GM12864 (cell line): ENCODE results near the gene SCN3B.

Experiments
- DNase-seq: peaks from one replicate; pipeline ENCODE4 v3.0.0-alpha.2; 2011; ENCODE audit warnings: low read depth
- H3K4me3 ChIP-seq: 2 replicates; pipeline ENCODE4 v1.5.1; 2011; ENCODE audit warnings: mild to moderate bottlenecking, low read depth, low read length, control low read depth
- TF ChIP-seq, protein P1 (sequence below): IDR thresholded peaks from 2 replicates; pipeline ENCODE4 v1.5.1; 2011; ENCODE audit warnings: low read depth, mild to moderate bottlenecking, moderate library complexity, low read length, control low read depth, inconsistent platforms; ENCODE audit errors: missing control alignments

SCN3B gene

DNA sequence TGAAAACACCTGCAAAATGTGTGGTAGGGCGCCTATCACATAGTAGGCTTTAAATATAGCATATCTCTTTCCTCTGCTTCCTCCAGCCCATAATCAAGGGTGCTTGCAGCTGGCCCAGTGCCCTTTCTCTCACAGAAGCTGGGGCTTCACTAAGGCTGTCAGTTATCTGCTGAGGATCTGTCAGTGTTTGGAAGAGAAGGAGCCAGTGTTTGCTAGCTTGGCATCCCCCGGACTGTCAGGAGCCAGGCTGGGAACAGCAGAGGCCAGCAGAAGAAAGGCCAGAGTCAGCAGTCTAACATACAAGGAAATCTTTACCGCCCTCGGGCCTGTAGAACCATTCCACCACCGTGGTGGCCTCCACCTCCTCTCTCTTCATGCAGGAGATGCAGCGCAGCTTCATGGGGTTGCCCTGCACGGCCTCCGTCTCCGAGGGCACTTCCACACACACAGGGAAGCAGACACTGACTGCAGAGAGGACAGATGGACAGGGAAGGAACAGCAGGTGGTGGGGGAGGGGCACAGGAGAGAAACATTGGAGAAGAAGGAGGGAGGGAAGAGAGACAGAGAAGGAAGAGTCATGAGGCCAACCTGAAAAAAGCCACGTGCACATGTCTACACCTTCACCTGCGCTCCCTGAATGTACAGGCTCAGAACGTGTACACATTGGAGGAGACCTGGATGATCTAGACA is 9.0 kb downstream of the SCN3B start:
- DNase-seq, result no peak
- H3K4me3 ChIP-seq, result no peak overlapping the region
- TF ChIP-seq, protein P1, sequence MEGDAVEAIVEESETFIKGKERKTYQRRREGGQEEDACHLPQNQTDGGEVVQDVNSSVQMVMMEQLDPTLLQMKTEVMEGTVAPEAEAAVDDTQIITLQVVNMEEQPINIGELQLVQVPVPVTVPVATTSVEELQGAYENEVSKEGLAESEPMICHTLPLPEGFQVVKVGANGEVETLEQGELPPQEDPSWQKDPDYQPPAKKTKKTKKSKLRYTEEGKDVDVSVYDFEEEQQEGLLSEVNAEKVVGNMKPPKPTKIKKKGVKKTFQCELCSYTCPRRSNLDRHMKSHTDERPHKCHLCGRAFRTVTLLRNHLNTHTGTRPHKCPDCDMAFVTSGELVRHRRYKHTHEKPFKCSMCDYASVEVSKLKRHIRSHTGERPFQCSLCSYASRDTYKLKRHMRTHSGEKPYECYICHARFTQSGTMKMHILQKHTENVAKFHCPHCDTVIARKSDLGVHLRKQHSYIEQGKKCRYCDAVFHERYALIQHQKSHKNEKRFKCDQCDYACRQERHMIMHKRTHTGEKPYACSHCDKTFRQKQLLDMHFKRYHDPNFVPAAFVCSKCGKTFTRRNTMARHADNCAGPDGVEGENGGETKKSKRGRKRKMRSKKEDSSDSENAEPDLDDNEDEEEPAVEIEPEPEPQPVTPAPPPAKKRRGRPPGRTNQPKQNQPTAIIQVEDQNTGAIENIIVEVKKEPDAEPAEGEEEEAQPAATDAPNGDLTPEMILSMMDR, result no peak

DNA sequence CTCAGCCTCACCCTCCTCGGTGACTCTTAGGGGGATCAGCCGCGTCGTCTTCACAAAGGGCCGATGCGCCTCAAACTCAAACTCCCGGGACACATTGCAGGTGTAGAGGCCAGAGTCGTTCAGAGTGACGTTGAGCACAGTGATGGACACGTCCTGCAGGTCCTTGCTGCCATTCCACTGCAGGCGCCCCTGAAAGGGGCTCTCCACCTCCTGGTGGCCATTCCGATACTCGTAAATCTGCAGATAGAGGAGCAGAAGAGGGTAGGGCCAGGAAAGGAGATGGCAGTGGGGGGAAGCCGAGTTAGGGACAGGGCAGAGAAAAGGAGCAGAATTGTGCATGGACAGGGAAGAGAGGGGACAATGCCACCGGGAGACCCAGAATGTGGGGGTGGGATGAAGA is 12.0 kb downstream of the SCN3B start:
- no peak overlapping the region for H3K4me3 ChIP-seq
- no peak for DNase-seq
- TF ChIP-seq, protein P1, result no peak

DNA sequence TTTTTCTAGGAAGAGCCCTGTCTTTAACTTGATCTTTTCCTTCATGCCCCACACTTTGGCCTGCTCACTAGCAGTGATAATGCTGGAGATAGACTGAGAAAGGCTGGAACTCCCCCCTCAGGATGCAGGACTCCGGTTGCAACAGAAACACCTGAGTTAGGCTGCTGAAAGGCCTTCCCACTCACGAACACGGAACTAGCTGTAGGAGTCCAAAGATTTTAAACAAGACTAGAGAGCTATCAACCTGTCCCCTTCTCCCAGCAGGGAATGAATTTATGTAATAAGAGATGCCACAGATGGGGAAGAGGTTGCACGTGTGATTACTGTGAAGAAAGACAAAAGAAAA is 13.0 kb downstream of the SCN3B start:
- DNase-seq, result no peak
- TF ChIP-seq, protein P1, result no peak
- no peak overlapping the region for H3K4me3 ChIP-seq

DNA sequence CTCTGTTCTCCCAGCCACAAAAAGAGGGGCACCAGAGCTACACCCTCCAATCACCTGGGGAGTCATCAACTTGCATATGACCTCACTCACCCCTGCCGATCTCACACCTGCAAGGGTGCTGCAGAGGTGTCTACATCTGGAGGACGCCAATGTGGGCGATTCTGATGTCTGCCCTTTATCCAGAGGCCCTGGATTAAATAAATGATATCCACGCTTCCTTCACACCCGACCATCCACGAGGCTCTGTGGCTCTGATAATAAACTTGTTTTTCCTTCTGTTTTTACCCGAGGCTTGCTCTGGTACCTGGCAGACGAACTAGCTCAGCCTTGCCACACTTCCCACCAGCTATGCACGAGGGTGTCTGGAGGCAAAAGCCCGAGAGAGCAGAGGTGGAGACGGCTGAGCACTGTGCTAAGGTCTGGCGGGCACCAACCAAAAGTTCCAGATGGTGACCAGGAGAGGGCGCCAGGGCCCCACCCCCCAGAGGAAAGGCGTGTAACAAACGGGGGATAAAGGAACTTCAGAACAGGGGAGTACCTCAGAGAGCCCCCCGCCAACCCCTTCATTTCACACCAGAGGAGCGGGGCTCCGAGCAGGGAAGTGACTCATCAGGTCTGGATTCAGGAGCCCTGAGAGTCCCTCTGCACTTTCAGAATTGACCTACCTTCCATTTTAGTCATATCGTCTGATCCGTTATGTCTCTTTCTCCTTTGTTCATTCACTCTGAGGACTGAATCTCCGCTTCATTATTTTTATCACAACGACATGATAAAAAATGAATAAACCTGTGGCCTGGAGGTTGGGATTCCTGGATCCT is 13.5 kb downstream of the SCN3B start:
- TF ChIP-seq, protein P1, result peak; percentile 89
- no peak overlapping the region for H3K4me3 ChIP-seq
- DNase-seq, result no peak

DNA sequence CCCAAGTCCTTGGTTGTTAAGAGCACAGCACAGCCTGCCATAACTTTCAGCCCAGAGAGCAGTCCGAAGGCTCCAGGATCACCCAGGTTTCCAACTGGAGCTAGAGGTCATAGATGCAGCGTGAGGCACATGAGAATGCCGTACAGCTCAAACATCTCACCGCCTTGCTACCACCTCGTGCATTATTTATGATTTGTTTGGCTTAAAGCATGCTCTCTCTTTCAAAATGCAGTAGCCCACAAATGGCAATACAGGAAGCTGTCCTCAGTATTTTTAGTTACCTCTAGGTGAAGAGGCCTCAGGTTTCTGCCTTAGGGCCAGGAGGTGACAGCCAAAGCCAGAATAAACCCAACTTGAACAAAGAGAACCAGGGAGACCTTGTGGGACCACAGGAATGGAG is 14.4 kb downstream of the SCN3B start:
- no peak overlapping the region for H3K4me3 ChIP-seq
- DNase-seq, result no peak
- TF ChIP-seq, protein P1, result no peak

DNA sequence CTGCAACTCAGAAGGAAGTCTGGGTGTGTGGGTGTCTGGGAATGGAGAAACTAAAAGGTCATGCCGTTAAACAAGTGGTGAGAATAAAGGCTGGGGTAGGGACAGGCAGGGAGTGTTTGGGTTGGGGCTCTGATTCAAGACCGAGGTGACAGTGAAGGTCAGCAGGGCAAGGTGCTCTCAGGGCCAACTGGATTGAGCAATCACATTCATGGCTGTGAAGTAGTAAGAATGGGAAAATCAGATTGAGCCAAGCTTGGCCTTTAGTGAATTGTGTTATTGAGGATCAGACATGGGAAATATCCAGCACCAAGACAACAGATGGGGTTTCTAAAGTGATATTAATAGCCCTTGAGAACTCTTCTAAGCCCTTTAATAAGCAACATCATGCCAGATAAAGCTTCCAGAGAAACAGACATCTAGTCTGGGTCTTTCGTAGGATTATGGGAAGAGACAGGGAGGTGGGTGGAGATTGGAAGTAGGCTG is 24.3 kb downstream of the SCN3B start:
- no peak overlapping the region for H3K4me3 ChIP-seq
- TF ChIP-seq, protein P1, result no peak
- DNase-seq, result no peak
